ENCODE measurements around the gene ADCYAP1.

The ADCYAP1 gene

DNA sequence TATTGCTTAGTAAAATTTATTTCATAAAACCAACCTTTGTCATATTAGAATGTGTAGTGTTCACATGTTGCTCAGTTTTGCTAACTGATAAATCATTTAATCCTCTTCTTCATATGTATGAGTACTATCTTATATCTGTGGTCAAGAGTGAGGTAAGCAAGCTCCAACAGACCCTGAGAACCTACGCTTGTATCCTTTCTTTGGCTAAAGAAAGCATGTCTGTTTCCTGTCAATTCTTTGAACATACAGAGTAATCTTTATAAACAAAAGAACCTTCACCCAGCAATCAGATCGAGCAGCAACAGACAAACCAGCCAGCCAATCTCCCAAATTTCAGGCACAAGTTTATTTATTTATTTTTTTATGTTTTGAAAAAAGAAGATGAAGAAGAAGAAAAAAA, 6.4 kb downstream of the ADCYAP1 start:
- DNase-seq, result no peak
- H3K4me3 ChIP-seq (ENCODE audit: low read depth, low read length), result no peak overlapping the region
- H2AK5ac ChIP-seq (ENCODE audit: low read length), result no peak overlapping the region
- no peak overlapping the region for H3K4me2 ChIP-seq (ENCODE audit: low read length)
- H3K14ac ChIP-seq (ENCODE audit: low read length), result no peak overlapping the region
- no peak overlapping the region for H4K91ac ChIP-seq (ENCODE audit: low read depth, low read length)
- no peak overlapping the region for H3K23ac ChIP-seq (ENCODE audit: low read length)
- H3K27ac ChIP-seq (ENCODE audit: low read depth, low read length), result no peak overlapping the region
- no peaks in the 10 kb centered on the region for H3K36me3 ChIP-seq (ENCODE audit: control insufficient read depth in 1 of 2, insufficient read depth in 2 of 2, low read length in 2 of 2)
- H3K9me3 ChIP-seq (ENCODE audit: insufficient read depth, low read depth, low read length), result peaks cover 6% of the 10 kb centered on the region
- H2BK5ac ChIP-seq (ENCODE audit: low read depth, low read length, poor library complexity), result no peak overlapping the region
- no peak overlapping the region for H2BK12ac ChIP-seq (ENCODE audit: low read length)
- peaks cover 46% of the 10 kb centered on the region for H3K27me3 ChIP-seq (ENCODE audit: insufficient read depth, low read length)
- no peak overlapping the region for H3K9ac ChIP-seq (ENCODE audit: low read length)
- H3K4ac ChIP-seq (ENCODE audit: low read depth, low read length), result no peak overlapping the region
- no peak overlapping the region for H3K18ac ChIP-seq (ENCODE audit: low read length)
- H3K79me1 ChIP-seq (ENCODE audit: low read length), result no peaks in the 10 kb centered on the region
- no peak overlapping the region for H4K8ac ChIP-seq (ENCODE audit: low read depth, low read length)
- no CpG with 5 or more reads among the region's 2 CpGs for WGBS (ENCODE audit: extremely low coverage, insufficient coverage, insufficient read length)
- no peak overlapping the region for H4K12ac ChIP-seq (ENCODE audit: low read depth, low read length)
- peaks cover 10 to 14% of the 10 kb centered on the region in 2 experiments for H3K4me1 ChIP-seq (ENCODE audit: control insufficient read depth in 1 of 2, insufficient read depth in 2 of 2, low read length in 2 of 2)
- H3K79me2 ChIP-seq (ENCODE audit: control insufficient read depth, insufficient read depth, low read length, poor library complexity), result no peaks in the 10 kb centered on the region
- H2BK120ac ChIP-seq (ENCODE audit: insufficient read depth, low read length, poor library complexity), result no peak overlapping the region
- no peak overlapping the region for H2AFZ ChIP-seq (ENCODE audit: insufficient read depth, low read length, poor library complexity)

DNA sequence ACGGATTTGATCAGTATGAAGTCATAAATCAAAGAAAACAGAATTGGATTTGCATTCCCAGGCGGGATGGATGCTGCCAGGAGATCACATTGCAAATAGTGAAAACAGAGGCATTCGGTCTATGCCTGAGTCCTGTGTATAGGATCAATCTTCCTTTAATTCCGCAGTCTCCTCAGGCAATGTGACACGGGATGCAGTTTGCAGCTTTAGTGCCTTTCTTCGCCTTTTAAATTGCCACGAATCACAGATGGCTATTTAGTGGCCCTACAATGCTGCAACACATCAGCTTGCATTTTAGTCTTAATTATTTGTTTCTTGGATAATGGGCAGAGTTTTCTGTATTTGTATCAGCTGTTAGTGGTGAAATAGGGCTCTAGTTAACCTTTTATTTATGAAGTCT, 6.8 kb downstream of the ADCYAP1 start:
- no peak overlapping the region for H2BK12ac ChIP-seq (ENCODE audit: low read length)
- no peak overlapping the region for H2AFZ ChIP-seq (ENCODE audit: insufficient read depth, low read length, poor library complexity)
- no peaks in the 10 kb centered on the region for H3K36me3 ChIP-seq (ENCODE audit: control insufficient read depth in 1 of 2, insufficient read depth in 2 of 2, low read length in 2 of 2)
- no peaks in the 10 kb centered on the region for H3K79me2 ChIP-seq (ENCODE audit: control insufficient read depth, insufficient read depth, low read length, poor library complexity)
- no peak overlapping the region for H3K9ac ChIP-seq (ENCODE audit: low read length)
- H4K91ac ChIP-seq (ENCODE audit: low read depth, low read length), result no peak overlapping the region
- no peak overlapping the region for H2BK5ac ChIP-seq (ENCODE audit: low read depth, low read length, poor library complexity)
- no peak overlapping the region for H2AK5ac ChIP-seq (ENCODE audit: low read length)
- no peak for DNase-seq
- no peak overlapping the region for H3K4ac ChIP-seq (ENCODE audit: low read depth, low read length)
- H3K27ac ChIP-seq (ENCODE audit: low read depth, low read length), result no peak overlapping the region
- H3K14ac ChIP-seq (ENCODE audit: low read length), result no peak overlapping the region
- H4K12ac ChIP-seq (ENCODE audit: low read depth, low read length), result no peak overlapping the region
- no peak overlapping the region for H3K4me2 ChIP-seq (ENCODE audit: low read length)
- H3K4me1 ChIP-seq (ENCODE audit: control insufficient read depth in 1 of 2, insufficient read depth in 2 of 2, low read length in 2 of 2), result peaks cover 10 to 14% of the 10 kb centered on the region in 2 experiments
- H3K79me1 ChIP-seq (ENCODE audit: low read length), result no peaks in the 10 kb centered on the region
- H4K8ac ChIP-seq (ENCODE audit: low read depth, low read length), result no peak overlapping the region
- H2BK120ac ChIP-seq (ENCODE audit: insufficient read depth, low read length, poor library complexity), result no peak overlapping the region
- peaks cover 6% of the 10 kb centered on the region for H3K9me3 ChIP-seq (ENCODE audit: insufficient read depth, low read depth, low read length)
- H3K4me3 ChIP-seq (ENCODE audit: low read depth, low read length), result no peak overlapping the region
- no peak overlapping the region for H3K18ac ChIP-seq (ENCODE audit: low read length)
- no CpG with 5 or more reads among the region's 7 CpGs for WGBS (ENCODE audit: extremely low coverage, insufficient coverage, insufficient read length)
- no peak overlapping the region for H3K23ac ChIP-seq (ENCODE audit: low read length)
- peaks cover 41% of the 10 kb centered on the region for H3K27me3 ChIP-seq (ENCODE audit: insufficient read depth, low read length)

DNA sequence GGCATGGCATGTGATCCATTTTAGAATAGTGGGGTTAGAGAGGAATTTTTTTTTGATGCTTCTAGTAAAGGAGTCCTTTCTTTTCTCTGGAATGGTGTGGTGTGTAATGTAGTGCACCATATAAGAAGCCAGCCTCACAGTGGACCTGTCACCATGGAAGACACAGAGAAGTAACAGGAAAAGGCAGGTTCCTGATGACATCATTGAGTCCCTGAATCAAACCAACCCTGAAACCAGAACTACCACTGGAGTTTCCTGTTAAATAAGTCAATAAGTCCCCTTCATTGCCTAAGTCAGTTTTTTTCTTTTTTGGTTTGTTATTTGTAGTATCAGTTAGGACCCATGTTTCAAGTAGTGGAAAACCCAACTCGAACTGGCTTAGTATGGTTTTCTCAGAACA, 11.9 kb downstream of the ADCYAP1 start:
- Histone ChIP-seq H2AK5ac (ENCODE audit: low read length) (no peak overlapping the region), H4K91ac (ENCODE audit: low read depth, low read length) (no peak overlapping the region), H3K4me2 (ENCODE audit: low read length) (no peak overlapping the region), H3K23ac (ENCODE audit: low read length) (no peak overlapping the region), H2BK12ac (ENCODE audit: low read length) (no peak overlapping the region), H3K4me3 (ENCODE audit: low read depth, low read length) (no peak overlapping the region), H3K9ac (ENCODE audit: low read length) (no peak overlapping the region), H3K4me1 (ENCODE audit: control insufficient read depth in 1 of 2, insufficient read depth in 2 of 2, low read length in 2 of 2) (no peaks in the 10 kb centered on the region), H3K27me3 (ENCODE audit: insufficient read depth, low read length) (peaks cover under 1% of the 10 kb centered on the region), H3K36me3 (ENCODE audit: control insufficient read depth in 1 of 2, insufficient read depth in 2 of 2, low read length in 2 of 2) (no peaks in the 10 kb centered on the region), H3K14ac (ENCODE audit: low read length) (no peak overlapping the region), H4K12ac (ENCODE audit: low read depth, low read length) (no peak overlapping the region), H2AFZ (ENCODE audit: insufficient read depth, low read length, poor library complexity) (no peak overlapping the region), H3K4ac (ENCODE audit: low read depth, low read length) (no peak overlapping the region), H4K8ac (ENCODE audit: low read depth, low read length) (no peak overlapping the region), H3K18ac (ENCODE audit: low read length) (no peak overlapping the region), H3K9me3 (ENCODE audit: insufficient read depth, low read depth, low read length) (no peaks in the 10 kb centered on the region), H3K79me2 (ENCODE audit: control insufficient read depth, insufficient read depth, low read length, poor library complexity) (no peaks in the 10 kb centered on the region), H2BK120ac (ENCODE audit: insufficient read depth, low read length, poor library complexity) (no peak overlapping the region), H2BK5ac (ENCODE audit: low read depth, low read length, poor library complexity) (no peak overlapping the region), H3K79me1 (ENCODE audit: low read length) (no peaks in the 10 kb centered on the region), H3K27ac (ENCODE audit: low read depth, low read length) (no peak overlapping the region)
- WGBS (ENCODE audit: extremely low coverage, insufficient coverage, insufficient read length), result no CpG with 5 or more reads among the region's 1 CpG
- no peak for DNase-seq

- Histone ChIP-seq H2BK5ac (ENCODE audit: low read depth, low read length, poor library complexity) (no peak overlapping the region), H2AK5ac (ENCODE audit: low read length) (no peak overlapping the region), H4K8ac (ENCODE audit: low read depth, low read length) (no peak overlapping the region), H3K9ac (ENCODE audit: low read length) (no peak overlapping the region), H3K4me3 (ENCODE audit: low read depth, low read length) (no peak overlapping the region), H3K27ac (ENCODE audit: low read depth, low read length) (no peak overlapping the region), H2BK12ac (ENCODE audit: low read length) (no peak overlapping the region), H3K4me1 (ENCODE audit: control insufficient read depth in 1 of 2, insufficient read depth in 2 of 2, low read length in 2 of 2) (no peaks in the 10 kb centered on the region), H4K91ac (ENCODE audit: low read depth, low read length) (no peak overlapping the region), H3K27me3 (ENCODE audit: insufficient read depth, low read length) (no peaks in the 10 kb centered on the region), H2BK120ac (ENCODE audit: insufficient read depth, low read length, poor library complexity) (no peak overlapping the region), H2AFZ (ENCODE audit: insufficient read depth, low read length, poor library complexity) (no peak overlapping the region), H3K14ac (ENCODE audit: low read length) (no peak overlapping the region), H3K79me2 (ENCODE audit: control insufficient read depth, insufficient read depth, low read length, poor library complexity) (no peaks in the 10 kb centered on the region), H3K23ac (ENCODE audit: low read length) (no peak overlapping the region), H4K12ac (ENCODE audit: low read depth, low read length) (no peak overlapping the region), H3K36me3 (ENCODE audit: control insufficient read depth in 1 of 2, insufficient read depth in 2 of 2, low read length in 2 of 2) (no peaks in the 10 kb centered on the region), H3K9me3 (ENCODE audit: insufficient read depth, low read depth, low read length) (no peaks in the 10 kb centered on the region), H3K4ac (ENCODE audit: low read depth, low read length) (no peak overlapping the region), H3K18ac (ENCODE audit: low read length) (no peak overlapping the region), H3K4me2 (ENCODE audit: low read length) (no peak overlapping the region), H3K79me1 (ENCODE audit: low read length) (no peaks in the 10 kb centered on the region)
- WGBS (ENCODE audit: extremely low coverage, insufficient coverage, insufficient read length), result no CpG with 5 or more reads among the region's 2 CpGs
- DNase-seq, result no peak
Measured at GRCh38 chr18:919078-919477, 14.4 kb downstream of the ADCYAP1 start.
